GM19463 (cell line): ENCODE data around the gene ACLY.
"Not testable (repeated sequence)": the region's sequence is repeated elsewhere in the genome, so short reads cannot be mapped to it uniquely, and the experiment has no call there.

Experiments used
- ATAC-seq: cut with Tn5 transposase; IDR thresholded peaks from one replicate; pipeline ENCODE4 v1.9.1; 2021; ENCODE audit warnings: mild to moderate bottlenecking, moderate library complexity; ENCODE audit not compliant: unreplicated experiment

The ACLY gene

DNA sequence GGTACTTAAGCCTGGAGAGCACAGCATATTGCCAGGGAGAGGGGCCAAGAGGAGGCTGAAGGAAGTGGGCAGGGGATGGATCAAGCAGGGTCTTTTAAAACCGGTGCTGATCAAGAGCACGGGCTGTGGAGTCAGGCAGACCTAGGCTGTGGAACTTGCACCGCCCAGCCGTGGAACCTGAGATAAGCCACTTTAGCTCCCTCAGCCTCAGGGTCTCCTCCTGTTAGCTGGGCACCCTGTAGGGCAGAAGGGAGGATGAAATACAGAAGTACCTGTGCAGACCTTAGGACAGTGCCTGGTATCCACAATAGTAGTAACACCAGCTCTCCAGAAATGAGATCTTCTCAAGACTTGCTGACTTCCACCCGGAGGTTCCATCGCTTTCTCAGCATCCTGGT lies 20.9 kb upstream of the ACLY start:
- no peak for ATAC-seq

DNA sequence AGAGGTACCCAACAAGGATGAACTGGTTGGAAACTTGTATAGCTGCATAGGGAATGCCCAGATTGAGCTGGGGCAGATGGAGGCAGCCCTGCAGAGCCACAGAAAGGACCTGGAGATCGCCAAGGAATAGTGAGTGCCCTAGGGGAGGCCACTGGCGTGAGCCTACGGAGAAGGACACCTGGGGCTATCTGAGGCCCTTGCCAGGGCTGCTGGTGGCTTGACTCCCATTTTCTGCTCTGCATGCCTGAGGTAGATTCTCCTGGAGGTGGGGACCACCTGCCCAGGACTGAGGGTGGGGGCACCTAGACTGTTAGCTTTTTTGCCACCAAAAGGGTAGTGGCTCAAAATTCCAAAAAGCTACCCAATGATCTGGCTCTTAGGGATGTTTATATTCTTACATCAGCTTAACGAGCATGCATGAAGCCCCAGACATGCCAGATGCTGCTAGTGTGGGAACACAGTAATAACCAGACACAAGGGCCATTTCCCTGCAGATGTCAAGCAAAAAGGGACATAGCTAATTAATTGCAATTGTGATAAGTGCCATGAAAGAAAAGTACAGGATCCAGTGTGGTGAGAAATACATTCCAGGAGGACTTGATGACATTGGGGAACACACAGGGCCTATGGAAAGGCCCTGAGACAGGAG lies 20.4 kb upstream of the ACLY start:
- no peak for ATAC-seq

DNA sequence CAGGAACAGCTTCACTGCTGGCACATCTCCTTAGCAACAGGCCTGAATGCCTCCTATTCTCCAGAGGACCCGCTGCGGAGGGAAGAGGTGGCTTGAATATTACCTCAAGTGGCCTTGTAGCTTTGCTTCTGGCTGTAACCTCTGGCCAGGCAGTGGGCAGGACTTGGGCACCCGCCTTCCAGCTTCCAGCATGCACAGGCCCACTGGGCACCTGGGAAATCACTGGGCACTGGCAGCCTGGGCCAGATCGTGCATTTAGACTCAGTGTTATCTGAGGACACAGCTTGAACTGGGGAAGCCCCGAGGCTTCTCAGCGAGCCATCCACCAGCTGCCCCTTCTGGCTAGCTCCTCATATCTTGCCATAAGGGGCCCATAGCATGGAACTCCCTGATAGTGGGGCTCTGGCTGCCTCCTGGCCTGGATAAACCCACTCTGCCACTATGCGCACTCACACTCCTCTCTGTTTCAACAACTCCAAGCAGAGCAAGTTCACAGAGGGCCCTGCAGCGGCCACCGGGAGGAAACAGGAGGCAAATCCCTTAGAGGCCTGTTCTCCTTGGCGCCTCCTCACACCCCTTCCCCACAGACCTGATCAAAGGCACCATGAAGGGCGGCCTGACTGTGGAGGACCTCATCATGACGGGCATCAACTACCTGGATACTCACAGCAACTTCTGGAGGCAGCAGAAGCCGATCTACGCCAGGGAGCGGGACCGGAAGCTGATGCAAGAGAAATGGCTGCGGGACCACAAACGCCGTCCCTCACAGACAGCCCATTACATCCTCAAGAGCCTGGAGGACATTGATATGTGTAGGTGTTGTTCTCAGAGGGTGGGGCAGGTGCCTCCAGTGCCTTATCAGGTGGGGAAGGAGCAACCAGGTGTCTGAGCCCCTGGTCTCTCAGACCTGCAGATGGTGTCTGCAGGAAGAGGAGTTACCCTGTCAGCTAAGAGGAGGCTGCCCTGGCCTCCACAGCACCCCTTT lies 19.5 kb upstream of the ACLY start:
- ATAC-seq: no peak

DNA sequence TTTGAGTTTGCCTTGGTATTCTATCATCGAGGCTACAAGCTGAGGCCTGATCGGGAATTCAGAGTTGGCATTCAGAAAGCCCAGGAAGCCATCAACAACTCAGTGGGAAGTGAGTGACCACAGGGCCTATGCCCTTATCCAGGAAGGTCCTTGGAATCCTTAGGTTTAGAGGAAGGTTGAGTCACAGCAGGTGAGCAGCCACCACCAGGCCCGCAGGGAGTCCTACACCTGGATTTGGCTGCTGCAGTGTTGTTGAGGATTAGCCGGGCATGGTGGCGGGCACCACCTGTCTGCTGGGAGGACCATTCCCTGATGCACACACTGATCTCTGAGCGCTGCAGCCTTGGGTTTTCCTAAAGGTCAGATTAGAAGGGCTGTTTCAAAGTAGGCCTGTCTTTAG lies 16.9 kb upstream of the ACLY start:
- no peak for ATAC-seq

DNA sequence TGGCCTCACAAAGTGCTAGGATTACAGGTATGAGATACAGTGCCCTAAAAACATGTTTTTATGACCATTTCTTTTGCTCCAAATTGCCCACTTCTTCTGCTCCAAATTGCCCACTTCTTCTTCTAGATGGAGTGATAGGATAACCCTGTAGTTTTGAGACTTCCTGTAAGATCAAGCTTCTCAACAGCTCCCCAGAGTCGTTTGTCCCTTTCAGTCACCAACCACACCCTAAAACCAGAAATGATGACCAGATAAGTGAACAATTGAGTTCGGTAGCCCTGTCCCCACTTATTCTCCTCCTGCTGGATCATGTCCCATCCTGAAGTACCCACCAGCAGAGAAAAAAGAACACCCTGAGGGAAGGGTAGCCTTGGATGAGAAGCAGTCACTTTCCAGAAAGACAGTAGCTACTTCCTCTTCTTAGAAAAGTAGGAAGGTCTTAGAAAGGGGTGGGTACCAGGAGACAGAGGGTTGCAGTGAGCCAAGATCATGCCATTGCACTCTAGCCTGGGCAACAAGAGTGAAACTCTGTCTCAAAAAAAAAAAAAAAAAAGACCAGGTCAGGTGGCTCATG lies 14.2 kb upstream of the ACLY start:
- ATAC-seq: no peak

DNA sequence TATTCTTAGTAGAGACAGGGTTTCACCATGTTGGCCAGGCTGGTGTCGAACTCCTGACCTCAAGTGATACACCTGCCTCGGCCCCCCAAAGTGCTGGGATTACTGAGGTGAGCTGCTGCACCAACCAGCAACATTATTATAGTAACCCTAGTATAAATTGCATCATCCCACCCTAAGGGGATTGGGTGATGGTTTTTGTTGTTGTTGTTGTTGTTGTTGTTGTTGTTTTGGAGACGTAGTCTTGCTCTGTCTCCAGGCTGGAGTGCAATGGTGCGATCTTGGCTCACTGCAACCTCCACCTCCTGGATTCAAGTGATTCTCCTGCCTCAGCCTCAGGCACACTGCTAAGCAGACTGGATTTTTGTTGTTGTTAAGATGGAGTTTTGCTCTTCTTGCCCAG lies 13.0 kb upstream of the ACLY start:
- ATAC-seq: not testable (repeated sequence)

DNA sequence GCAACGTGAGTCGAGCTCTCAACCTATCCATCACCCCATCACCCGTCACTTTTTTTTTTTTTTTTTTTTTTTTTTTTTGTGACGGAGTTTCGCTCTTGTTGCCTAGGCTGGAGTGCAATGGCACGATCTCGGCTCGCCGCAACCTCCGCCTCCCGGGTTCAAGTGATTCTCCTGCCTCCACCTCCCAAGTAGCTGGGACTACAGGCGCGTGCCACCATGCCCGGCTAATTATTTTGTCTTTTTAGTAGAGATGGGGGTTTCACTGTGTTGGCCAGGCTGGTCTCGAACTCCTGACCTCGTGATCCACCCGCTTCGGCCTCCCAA lies 12.0 kb upstream of the ACLY start:
- ATAC-seq: not testable (repeated sequence)

DNA sequence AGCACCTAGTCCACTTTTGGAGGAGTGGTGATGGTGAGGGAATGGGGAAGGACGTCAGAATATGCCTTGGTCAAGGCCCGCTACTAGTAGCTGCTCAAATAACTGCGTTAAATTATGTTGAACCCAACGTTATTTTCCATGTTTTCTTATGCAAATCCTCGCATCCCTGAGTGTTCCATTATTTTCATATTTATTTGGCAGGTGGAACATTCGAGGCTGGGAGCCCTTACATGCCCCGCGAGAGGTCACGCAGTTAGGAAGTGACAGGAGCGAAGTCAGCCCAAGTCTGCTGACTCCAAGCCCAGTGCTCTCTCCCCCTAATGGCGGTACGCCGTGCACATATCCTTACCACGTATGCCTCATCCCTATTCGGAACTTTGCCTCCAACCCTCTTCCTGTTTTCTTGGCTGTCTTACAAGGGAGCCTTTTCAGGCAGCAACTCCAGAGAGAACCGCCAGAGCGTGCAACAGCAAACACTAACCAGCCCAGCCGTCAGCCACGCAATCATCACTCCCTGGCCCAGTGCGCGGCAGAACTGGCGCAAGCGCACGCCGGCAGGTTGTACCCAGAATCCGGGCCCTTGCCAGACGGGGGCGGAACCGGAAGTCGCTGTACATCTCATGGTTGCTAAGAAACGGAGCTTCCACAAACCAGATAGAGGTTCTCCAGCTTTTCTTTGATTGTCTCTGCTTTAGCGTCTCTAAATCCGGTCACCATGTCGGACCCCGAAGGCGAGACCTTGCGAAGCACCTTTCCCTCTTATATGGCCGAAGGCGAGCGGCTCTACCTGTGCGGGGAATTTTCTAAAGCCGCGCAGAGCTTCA lies 11.5 kb upstream of the ACLY start, which contains the start of gene ODAD4:
ODAD4 (plus strand) TSS at position 609 of the 824 bp plus-strand sequence; CDS start at position 716, 107 bp downstream.
- ATAC-seq: peak; percentile 98

DNA sequence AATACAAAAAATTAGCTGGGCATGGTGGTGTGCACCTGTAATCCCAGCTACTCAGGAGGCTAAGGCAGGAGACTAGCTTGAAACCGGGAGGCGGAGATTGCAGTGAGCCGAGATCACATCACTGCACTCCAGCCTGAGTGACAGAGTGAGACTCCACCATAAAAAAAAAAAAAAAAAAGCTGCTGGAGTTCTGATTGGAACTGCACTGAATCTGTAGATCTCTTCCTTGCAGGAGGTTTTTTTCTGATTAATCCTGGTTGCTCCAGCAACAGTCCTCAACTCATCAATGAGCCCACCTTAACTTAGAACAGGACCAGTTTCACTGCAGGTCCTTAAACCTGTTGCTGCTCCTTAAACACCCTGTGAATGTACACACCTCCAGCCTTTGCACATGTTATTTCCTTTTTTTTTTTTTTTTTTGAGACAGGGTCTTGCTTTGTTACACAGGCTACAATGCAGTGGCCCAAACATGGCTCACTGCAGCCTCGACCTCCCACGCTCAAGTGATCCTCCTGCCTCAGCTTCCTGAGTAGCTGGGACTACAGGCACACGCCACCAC lies 10.0 kb upstream of the ACLY start:
- ATAC-seq: no peak

DNA sequence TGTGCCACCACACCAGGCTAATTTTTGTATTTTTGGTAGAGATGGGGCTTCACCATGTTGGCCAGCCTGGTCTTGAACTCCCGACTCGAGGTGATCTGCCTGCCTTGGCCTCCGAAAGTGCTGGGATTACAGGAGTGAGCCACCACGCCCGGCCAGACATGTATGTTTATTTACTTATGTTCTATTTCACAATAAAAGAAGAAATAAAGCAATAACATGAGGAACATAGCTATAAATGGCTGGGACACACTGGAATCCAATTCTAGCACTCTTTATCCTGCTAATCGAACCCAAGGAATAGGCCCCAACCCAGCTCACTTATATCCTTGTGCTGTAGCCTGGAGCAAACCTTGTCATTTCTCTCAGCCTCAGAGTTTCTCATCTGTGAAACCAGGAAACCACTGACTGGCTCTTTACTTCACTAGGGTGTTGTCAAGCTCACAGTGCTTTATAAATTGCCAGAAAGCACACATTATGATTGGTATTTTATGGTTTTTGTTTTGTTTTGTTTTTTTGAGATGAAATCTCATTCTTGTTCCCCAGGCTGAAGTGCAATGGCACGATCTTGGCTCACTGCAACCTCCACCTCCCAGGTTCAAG lies 7.3 kb upstream of the ACLY start:
- no peak for ATAC-seq

DNA sequence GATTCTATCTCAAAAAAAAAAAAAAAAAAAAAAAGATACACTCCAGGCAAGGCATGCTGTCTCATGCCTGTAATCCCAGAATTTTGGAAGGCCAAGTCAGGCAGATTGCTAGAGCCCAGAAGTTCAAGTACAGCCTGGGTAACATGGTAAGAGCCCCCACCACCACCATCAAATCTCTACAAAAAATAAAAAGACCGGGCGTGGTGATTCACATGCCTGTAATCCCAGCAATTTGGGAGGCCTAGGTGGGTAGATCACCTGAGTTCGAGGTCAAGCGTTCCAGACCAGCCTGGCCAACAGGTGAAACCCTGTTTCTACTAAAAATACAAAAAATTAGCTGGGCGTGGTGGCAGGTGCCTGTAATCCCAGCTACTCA lies 1.8 kb upstream of the ACLY start:
- no peak for ATAC-seq

DNA sequence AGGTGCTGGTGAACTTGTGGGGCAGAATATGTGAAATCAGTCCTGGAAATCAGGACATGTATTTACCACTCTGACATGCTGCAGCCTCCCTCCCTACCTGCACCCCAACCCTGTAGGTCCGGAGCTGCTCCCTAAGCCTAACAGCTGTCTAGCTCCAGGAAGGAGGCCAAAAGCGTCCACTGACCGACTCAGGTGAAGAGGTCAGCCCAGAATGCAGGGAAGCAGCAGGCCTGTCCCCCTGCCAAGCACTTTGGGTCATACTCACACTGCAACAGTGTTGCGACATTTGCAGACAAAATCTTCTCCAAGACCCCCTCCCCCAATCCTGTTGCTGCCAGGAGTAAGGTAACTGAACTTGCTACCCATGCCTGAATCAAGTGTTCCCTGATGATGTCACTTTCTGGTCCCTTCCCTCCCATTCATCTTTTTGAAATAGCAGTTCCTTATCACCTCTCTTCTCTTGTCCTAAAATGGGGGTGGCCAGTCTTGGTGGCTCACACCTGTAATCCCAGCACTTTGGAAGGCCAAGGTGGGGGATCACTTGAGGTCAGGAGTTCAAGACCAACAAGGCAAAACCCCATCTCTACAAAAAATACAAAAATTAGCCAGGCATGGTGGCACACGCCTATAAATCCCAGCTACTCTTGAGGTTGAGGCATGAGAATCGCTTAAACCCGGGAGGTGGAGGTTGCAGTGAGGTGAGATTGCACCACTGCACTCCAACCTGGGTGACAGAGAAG lies 1.3 kb upstream of the ACLY start:
- no peak for ATAC-seq

DNA sequence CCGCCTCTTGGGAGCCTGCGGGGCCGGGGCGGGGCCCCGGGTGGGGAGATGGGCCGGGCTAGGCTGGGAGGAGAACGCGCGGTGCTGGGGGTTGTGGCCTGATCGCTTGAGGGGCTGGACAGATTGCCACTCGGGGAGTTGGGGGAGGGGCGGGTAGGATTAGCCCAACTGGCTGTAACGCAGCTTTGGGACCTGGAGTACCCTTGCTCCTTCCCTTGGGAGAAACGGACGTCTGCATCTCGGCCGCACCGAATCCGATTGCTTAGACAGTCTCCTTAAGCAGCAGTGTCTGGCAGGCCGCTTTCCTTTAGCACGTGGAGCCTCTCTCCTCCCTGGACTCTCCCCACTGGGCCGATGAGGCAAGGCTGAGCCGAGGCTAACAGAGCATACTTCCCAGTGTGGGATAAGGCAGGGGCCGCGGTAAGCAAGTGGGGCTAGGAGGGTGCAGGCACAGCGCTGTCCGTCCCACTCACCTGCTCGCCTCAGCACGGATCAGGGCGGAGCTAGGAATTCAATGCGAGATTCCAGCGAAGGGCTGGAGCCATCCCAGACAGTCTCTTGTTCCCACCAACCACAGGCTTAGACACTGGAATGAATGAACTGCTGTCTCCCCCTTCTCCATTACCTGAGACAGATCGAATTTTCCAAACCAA lies 540 bp upstream of the ACLY start:
- ATAC-seq: no peak

DNA sequence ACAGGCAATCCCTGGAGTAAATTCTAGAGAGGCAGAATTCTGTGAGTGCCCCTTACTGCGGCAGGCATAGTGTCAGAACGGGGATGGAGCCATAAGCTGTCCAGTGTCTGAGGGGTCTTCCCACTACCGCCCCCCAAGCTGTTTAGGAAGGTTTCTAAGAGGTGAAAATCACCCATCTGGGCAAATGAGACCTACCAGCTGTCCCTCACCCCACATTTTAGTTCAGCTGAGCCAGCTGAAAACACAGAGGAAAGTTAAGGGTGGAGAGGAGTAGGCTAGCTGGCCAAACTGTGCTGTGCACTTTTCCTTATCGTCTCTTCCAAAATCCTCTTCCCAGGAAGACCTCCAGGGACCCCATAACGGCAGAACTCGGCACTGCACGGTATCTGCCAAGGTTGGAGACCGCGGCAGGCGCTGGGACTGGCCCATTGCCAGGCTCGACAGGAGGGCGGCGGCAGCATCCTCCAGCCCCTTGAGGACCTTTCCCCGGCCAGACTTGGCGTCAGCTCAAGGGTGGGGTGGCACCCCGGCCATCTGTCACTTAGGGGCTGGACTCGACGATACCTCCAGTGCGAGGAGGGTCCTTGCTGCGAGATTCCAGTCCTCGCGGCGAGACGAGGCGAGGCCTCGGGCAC lies 955 bp downstream of the ACLY start:
- ATAC-seq: no peak

DNA sequence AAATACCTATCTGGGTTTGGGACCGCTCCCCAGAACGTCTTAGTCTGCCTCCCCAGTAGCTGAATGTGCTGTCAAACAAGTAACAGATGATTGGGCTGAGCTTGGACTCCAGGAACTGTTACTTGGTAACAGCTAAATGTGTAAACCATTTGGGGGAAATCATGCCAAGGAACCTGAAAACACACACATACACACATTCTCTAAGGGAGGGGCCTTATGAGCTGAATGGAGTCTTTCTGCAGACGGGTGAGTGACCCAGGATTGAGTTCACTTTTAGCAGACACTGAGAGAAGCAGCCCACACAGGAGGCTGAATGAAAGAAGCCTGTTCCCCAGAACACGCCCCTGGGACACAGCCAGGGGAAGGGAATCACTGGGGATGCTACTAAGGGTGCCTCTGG lies 1.6 kb downstream of the ACLY start:
- no peak for ATAC-seq

DNA sequence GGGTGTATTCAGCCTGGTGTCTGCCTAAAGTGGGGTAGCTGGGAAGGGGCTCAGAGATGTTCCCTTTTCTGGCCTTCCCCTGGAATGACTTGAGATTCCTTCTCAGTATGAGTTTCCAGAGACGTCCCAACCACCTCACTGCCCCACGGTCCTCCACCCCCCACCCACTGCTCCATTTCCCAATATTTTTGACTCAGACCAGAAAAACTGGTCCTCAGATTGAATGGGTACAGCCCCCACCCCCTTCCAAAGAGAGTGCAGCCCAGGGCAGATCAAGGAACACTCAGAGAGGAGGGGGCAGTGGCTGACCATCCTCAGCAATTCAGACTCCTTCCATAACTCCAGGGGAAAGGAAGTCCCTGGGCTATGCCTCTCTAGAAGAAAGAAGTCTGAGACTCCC lies 3.2 kb downstream of the ACLY start:
- no peak for ATAC-seq

DNA sequence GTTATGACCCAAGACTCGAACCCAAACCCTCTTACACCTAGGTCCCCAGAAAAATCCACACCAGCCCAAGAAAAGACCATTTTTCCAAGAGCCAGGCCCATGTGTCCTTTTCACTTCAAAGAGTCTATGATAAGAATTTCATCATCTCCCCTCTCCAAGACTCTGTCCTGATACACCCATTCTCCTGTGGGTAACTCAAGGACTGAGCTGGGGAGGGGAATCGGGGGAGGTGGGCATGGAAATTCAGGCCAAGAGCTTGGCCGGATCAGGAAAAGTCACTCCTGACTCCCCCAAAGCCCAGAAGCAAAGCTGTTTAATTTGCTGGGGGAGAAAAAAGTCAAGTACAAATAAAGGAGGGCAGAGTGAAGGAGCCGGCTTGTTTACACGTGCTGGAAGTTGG lies 3.7 kb downstream of the ACLY start:
- ATAC-seq: no peak

DNA sequence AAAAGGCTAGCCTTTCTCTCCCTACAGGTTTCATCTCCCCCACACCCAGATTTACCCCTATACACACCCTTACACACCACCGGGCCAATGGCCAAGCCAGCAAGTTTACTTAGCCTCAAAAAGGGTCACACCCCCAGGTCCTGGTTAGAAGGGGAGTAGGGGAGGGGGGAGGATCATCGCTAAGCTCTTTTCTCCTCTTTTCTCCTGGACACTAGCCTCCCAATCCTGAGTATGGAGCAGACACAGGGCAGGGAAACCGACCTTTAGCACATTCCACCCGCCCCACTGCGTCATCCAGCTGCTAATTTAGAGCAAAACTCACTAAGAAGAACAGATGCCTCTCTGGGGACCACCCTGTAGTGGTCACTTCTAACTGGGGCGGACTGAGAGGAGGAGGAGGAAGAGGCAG lies 4.4 kb downstream of the ACLY start:
- no peak for ATAC-seq

DNA sequence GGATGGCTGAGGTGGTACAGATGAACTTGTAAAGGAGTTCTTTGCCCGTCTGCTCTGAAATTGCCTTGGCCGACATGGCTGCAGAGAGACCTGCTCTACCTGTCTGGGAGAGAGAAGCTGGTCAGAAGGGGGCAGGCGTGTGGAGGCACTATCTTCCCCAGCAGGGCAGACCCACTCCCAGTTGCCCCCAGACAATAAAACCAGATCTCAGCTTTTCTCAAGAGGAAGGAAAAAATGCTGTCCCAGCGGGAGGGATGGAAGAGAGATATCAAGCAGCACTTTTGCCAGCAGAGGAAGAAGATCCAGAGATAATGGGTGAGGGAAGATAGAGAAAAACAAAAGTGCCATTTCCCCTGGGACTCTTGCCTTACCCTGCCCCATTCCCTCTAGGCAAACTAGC lies 5.0 kb downstream of the ACLY start:
- no peak for ATAC-seq
